OCI-LY7 (cell line): ENCODE results near the gene NEDD4. TPM values are rescaled to one million over a fixed set of nuclear protein-coding genes. Genes with fewer than 3 reads are reported as not detected.

ENCODE experiments used
- BruUV-seq: library from RNA; stranded (reverse); fragments of 400-500 nt; replicated peaks from 2 replicates; lab custom pipeline; 2021; lab: Mats Ljungman, UMichigan
- CTCF ChIA-PET: fragments of 300-600 bp; sonication (Branson Sonifier 250); formaldehyde crosslinking; loops from one replicate; lab custom pipeline; 2022; ENCODE audit warnings: antibody characterized with exemption; ENCODE audit not compliant: unreplicated experiment; lab: Charles Lee
- POLR2A ChIA-PET: fragments of 300-600 bp; sonication (Branson Sonifier 250); formaldehyde crosslinking; loops from one replicate; lab custom pipeline; 2022; ENCODE audit warnings: antibody characterized with exemption; lab: Charles Lee
- DNase-seq: peaks from one replicate; pipeline ENCODE4 v3.0.0-alpha.2; 2015; ENCODE audit warnings: low spot score
- H2AFZ ChIP-seq: fragments of 200-600 bp; sonication (generic), shearing (Covaris generic); 2 replicates; pipeline ENCODE4 v1.6.1; 2014; ENCODE audit warnings: mild to moderate bottlenecking, antibody characterized with exemption, low read length, moderate library complexity
- H3K27ac ChIP-seq: fragments of 200-600 bp; sonication (generic); 2 replicates; pipeline ENCODE4 v1.5.1; 2014; ENCODE audit warnings: mixed run types, low read depth, mild to moderate bottlenecking, moderate library complexity, low read length, inconsistent platforms; ENCODE audit not compliant: poor library complexity, severe bottlenecking
- H3K36me3 ChIP-seq: fragments of 200-600 bp; sonication (generic); 2 replicates; pipeline ENCODE4 v1.6.1; 2014; ENCODE audit warnings: mild to moderate bottlenecking, antibody characterized with exemption, low read length, moderate library complexity, mixed read lengths; ENCODE audit not compliant: insufficient read depth
- H3K4me1 ChIP-seq: fragments of 200-600 bp; sonication (generic); 2 replicates; pipeline ENCODE4 v1.5.1; 2014; ENCODE audit warnings: mild to moderate bottlenecking, low read length; ENCODE audit not compliant: insufficient read depth, poor library complexity, severe bottlenecking
- H3K4me2 ChIP-seq: fragments of 200-600 bp; sonication (generic); 2 replicates; pipeline ENCODE4 v1.6.1; 2014; ENCODE audit warnings: mild to moderate bottlenecking, low read length
- H3K4me3 ChIP-seq: fragments of 200-600 bp; sonication (generic); 2 replicates; pipeline ENCODE4 v1.5.1; 2014; ENCODE audit warnings: mild to moderate bottlenecking, low read depth, low read length; ENCODE audit not compliant: poor library complexity, severe bottlenecking
- H3K79me2 ChIP-seq: fragments of 200-600 bp; sonication (generic); 2 replicates; pipeline ENCODE4 v1.6.1; 2016; ENCODE audit warnings: low read depth, mild to moderate bottlenecking, low read length, moderate library complexity, mixed read lengths; ENCODE audit not compliant: insufficient read depth
- H3K9me2 ChIP-seq: fragments of 200-600 bp; sonication (generic); 2 replicates; pipeline ENCODE4 v1.6.1; 2016; ENCODE audit warnings: mild to moderate bottlenecking, low read length, mixed read lengths; ENCODE audit not compliant: insufficient read depth
- H3K9me3 ChIP-seq: fragments of 200-600 bp; sonication (generic); 2 replicates; pipeline ENCODE4 v1.6.1; 2014; ENCODE audit warnings: mild to moderate bottlenecking, mixed run types, low read length, mixed read lengths
- H4K20me1 ChIP-seq: fragments of 200-600 bp; sonication (generic); 2 replicates; pipeline ENCODE4 v1.6.1; 2014; ENCODE audit warnings: mild to moderate bottlenecking, antibody characterized with exemption, low read length, moderate library complexity, mixed read lengths; ENCODE audit not compliant: insufficient read depth
- EZH2phosphoT487 ChIP-seq: fragments of 200-600 bp; sonication (generic); IDR thresholded peaks from 2 replicates; pipeline ENCODE4 v1.6.1; 2018; ENCODE audit warnings: low read depth, borderline replicate concordance, mild to moderate bottlenecking, mixed run types, antibody characterized with exemption, low read length, moderate library complexity, mixed read lengths
- intact Hi-C: fragments of 100-400 bp; cut with micrococcal nuclease; formaldehyde crosslinking; loops from one replicate; pipeline ENCODE4 v1.10.0; 2022; ENCODE audit not compliant: unreplicated experiment
- total RNA-seq, 2 experiments: library from RNA; depleted of rRNA in 1 of 2; stranded (reverse); fragments of >200 nt in 1 of 2; shearing (Covaris generic) in 1 of 2; gene quantifications; 2 replicates each; pipeline ENCODE4 v1.2.3, GENCODE V29; 2014 to 2022
- TF ChIP-seq, protein P1 (sequence below): fragments of 200-600 bp; sonication (generic); conservative IDR thresholded peaks from 2 replicates; pipeline ENCODE4 v1.5.1; 2014; ENCODE audit warnings: mild to moderate bottlenecking, antibody characterized with exemption, low read length, moderate library complexity, mixed read lengths

Gene NEDD4
- total RNA-seq, 2 experiments from 2014 or later = 4.8 to 12.7 TPM

DNA sequence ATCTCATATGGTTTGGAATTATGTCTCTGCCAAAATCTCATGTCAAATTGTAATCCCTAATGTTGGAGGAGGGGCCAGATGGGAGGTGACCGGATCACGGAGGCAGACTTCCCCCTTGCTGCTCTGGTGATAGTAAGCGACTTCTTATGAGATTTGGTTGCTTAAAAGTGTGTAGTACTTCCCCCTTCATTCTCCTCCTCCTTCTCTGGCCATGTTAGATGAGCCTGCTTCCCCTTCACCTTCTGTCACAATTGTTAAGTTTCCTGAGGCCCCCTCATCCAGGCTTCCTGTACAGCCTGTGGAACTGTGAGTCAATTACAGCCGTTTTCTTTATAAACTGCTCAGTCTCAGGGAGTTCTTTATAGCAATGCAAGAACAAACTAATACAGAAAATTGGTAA lies 51.1 kb downstream of the NEDD4 start:
- TF ChIP-seq, protein P1, sequence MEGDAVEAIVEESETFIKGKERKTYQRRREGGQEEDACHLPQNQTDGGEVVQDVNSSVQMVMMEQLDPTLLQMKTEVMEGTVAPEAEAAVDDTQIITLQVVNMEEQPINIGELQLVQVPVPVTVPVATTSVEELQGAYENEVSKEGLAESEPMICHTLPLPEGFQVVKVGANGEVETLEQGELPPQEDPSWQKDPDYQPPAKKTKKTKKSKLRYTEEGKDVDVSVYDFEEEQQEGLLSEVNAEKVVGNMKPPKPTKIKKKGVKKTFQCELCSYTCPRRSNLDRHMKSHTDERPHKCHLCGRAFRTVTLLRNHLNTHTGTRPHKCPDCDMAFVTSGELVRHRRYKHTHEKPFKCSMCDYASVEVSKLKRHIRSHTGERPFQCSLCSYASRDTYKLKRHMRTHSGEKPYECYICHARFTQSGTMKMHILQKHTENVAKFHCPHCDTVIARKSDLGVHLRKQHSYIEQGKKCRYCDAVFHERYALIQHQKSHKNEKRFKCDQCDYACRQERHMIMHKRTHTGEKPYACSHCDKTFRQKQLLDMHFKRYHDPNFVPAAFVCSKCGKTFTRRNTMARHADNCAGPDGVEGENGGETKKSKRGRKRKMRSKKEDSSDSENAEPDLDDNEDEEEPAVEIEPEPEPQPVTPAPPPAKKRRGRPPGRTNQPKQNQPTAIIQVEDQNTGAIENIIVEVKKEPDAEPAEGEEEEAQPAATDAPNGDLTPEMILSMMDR = no peak
- TF ChIP-seq EZH2phosphoT487 = no peak

DNA sequence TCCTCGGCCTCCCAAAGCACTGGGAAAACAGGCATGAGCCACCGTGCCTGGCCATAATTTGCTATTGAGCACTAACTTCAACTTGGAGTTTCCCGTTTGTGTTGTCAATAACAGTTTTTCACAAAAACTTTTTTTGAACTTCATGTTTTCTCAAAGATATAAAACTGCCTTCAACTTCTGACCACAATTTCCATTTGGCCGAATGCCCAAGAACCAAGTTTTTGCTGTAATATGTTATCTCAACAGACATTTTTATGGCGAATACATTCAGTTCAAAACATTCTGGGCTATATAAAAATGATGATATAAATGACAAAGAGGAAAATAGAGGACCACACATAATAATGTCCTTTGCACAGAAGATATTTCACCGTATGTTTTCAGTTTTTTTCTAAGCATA lies 56.4 kb downstream of the NEDD4 start:
- Histone ChIP-seq H3K9me3 (no peaks in the 10 kb centered on the region), H3K4me1 (no peaks in the 10 kb centered on the region), H3K27ac (no peak overlapping the region), H2AFZ (no peak overlapping the region), H3K79me2 (no peaks in the 10 kb centered on the region), H4K20me1 (no peaks in the 10 kb centered on the region), H3K4me3 (no peak overlapping the region), H3K4me2 (no peak overlapping the region), H3K36me3 (no peaks in the 10 kb centered on the region), H3K9me2 (no peaks in the 10 kb centered on the region)
- ChIA-PET POLR2A (no interaction called here), CTCF (no interaction called here)
- intact Hi-C loops = no loop called here
- no peak for DNase-seq
- TF ChIP-seq EZH2phosphoT487 = no peak
- TF ChIP-seq, protein P1 = no peak
- BruUV-seq = no TSS peak

More for the DNA sequence above, 51.1 kb downstream of the NEDD4 start:
- intact Hi-C loops = no loop called here
- H3K27ac ChIP-seq = no peak overlapping the region
- POLR2A ChIA-PET = no interaction called here
- no peaks in the 10 kb centered on the region for H3K36me3 ChIP-seq
- no peaks in the 10 kb centered on the region for H3K9me2 ChIP-seq
- H3K79me2 ChIP-seq = no peaks in the 10 kb centered on the region
- H4K20me1 ChIP-seq = no peaks in the 10 kb centered on the region
- no peaks in the 10 kb centered on the region for H3K4me1 ChIP-seq
- no peak overlapping the region for H2AFZ ChIP-seq
- no TSS peak for BruUV-seq
- H3K9me3 ChIP-seq = no peaks in the 10 kb centered on the region
- H3K4me2 ChIP-seq = no peak overlapping the region
- no peak overlapping the region for H3K4me3 ChIP-seq
- CTCF ChIA-PET = no interaction called here
- no peak for DNase-seq

DNA sequence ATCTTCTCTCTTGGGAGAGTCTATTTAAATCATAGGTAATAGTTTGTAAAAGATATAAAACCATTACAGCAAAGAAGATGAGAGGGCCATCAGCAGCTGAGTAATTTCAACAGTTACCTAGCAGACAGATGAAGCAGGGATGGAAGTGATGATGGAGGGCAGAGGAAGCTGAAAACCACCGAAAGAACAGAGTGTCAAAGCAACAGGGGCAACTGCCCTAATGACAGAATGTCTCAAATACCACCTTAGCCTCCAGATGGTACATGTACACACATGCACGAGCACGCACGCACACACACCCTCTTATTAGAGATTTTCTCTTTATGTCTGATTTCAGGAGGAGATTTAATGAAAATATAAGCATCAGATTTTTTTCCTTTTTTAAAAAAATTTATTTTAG lies 64.5 kb downstream of the NEDD4 start:
- Histone ChIP-seq H2AFZ (no peak overlapping the region), H3K4me1 (no peaks in the 10 kb centered on the region), H3K36me3 (no peaks in the 10 kb centered on the region), H3K27ac (no peak overlapping the region), H3K9me2 (no peaks in the 10 kb centered on the region), H3K79me2 (no peaks in the 10 kb centered on the region), H3K4me2 (no peak overlapping the region), H3K4me3 (no peak overlapping the region), H3K9me3 (no peaks in the 10 kb centered on the region), H4K20me1 (no peaks in the 10 kb centered on the region)
- BruUV-seq = no TSS peak
- TF ChIP-seq, protein P1 = no peak
- no peak for TF ChIP-seq EZH2phosphoT487
- ChIA-PET POLR2A (no interaction called here), CTCF (no interaction called here)
- DNase-seq = no peak
- intact Hi-C loops = no loop called here
